Brain microvascular endothelial cell (primary cell): ENCODE data around the gene MYOCD.

Experiments used
- DNase-seq: peaks from one replicate; pipeline ENCODE4 v3.0.0-alpha.2; 2020
- H3K27ac ChIP-seq: fragments of 250-450 bp; sonication (Bioruptor Pico); 2 replicates; pipeline ENCODE4 v1.5.1; 2020; ENCODE audit warnings: mild to moderate bottlenecking, moderate library complexity
- H3K27me3 ChIP-seq: fragments of 250-450 bp; sonication (Bioruptor Pico); replicated peaks from 2 replicates; pipeline ENCODE4 v1.5.1; 2020; ENCODE audit warnings: mild to moderate bottlenecking
- H3K36me3 ChIP-seq: fragments of 250-450 bp; sonication (Bioruptor Pico); replicated peaks from 2 replicates; pipeline ENCODE4 v1.5.1; 2020; ENCODE audit warnings: mild to moderate bottlenecking
- H3K4me3 ChIP-seq: 2 replicates; pipeline ENCODE4 v1.5.1; 2011; ENCODE audit warnings: low read depth, mild to moderate bottlenecking, control low read depth, low read length, moderate library complexity
- in situ Hi-C: cut with HindIII; loops from 2 replicates; pipeline ENCODE4 v1.10.0; 2017; ENCODE audit warnings: low sequenced_read_pairs, low pct_ligation_motif_present
- TF ChIP-seq, protein P1 (sequence below): IDR thresholded peaks from 2 replicates; pipeline ENCODE4 v1.5.1; 2011; ENCODE audit warnings: low read depth, mild to moderate bottlenecking, moderate library complexity, low read length, control low read depth, inconsistent platforms; ENCODE audit errors: missing control alignments

Gene MYOCD

DNA sequence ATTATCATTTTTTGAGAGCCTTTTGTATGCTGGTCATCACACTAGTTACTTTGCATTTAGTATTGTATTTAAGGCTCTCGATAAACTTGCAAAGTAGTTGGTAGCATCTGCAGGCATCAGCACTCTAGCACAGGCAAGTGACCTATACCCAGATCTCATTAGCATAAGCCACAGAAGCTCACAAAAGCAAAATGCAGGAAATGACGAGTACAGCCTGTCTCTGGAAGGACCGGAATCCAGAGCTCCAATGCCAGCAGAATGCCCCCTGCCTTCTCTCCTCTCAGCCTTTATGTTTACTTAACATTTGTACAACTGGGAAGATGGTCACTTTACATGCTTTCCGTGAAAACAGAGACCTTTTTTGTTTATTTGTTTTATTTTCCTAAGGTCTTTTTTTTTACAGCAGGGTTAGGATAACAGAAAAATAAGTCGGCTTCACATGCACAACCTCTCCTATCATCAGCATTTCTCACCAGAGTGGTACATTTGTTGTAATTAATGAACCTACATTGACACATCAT is 45.4 kb upstream of the MYOCD start:
- Histone ChIP-seq H3K27ac (peak overlapping the region; percentile 83), H3K4me3 (no peak overlapping the region), H3K36me3 (no peaks in the 10 kb centered on the region), H3K27me3 (no peaks in the 10 kb centered on the region)
- TF ChIP-seq, protein P1, sequence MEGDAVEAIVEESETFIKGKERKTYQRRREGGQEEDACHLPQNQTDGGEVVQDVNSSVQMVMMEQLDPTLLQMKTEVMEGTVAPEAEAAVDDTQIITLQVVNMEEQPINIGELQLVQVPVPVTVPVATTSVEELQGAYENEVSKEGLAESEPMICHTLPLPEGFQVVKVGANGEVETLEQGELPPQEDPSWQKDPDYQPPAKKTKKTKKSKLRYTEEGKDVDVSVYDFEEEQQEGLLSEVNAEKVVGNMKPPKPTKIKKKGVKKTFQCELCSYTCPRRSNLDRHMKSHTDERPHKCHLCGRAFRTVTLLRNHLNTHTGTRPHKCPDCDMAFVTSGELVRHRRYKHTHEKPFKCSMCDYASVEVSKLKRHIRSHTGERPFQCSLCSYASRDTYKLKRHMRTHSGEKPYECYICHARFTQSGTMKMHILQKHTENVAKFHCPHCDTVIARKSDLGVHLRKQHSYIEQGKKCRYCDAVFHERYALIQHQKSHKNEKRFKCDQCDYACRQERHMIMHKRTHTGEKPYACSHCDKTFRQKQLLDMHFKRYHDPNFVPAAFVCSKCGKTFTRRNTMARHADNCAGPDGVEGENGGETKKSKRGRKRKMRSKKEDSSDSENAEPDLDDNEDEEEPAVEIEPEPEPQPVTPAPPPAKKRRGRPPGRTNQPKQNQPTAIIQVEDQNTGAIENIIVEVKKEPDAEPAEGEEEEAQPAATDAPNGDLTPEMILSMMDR, result no peak
- in situ Hi-C loops, result no loop called here
- peak; percentile 89 for DNase-seq

GRCh38 chr17:12622726-12623125 is 43.0 kb upstream of the MYOCD start:
- in situ Hi-C loops, result no loop called here
- DNase-seq, result peak; percentile 36
- TF ChIP-seq, protein P1, result no peak

DNA sequence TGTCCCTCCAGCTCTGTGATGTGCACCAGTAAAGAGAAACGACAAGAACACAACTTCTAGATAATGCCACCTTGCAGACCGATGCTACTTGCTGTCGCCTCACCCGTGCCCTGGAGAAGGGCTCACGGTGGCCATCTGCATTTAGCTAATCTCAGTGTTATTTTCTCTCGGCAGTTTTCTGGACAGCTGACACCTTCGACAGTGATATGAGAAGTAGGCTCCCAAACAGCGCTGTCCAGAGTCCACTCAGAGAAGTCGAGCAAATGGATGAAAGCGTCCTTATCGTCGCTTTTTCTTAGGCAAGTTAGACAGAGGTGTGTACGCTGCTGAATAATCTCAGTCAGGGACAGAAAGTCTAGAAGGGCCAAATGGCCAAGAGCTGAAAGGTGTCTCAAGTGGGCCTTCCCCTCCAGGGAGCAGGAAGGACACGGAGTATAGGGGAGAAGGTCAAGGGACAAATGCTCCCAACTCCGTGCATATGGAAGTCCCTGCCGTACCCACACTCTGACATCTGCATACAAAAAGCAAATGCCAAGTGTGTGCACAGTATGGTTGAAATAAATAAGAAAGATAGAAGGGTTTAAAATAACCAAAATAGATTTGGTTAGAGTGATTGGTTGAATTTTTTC is 42.4 kb upstream of the MYOCD start:
- Histone ChIP-seq H3K27ac (peak overlapping the region; percentile 35), H3K4me3 (no peak overlapping the region), H3K36me3 (no peaks in the 10 kb centered on the region), H3K27me3 (no peaks in the 10 kb centered on the region)
- TF ChIP-seq, protein P1, result no peak
- in situ Hi-C loops, result no loop called here
- DNase-seq, result no peak

More at GRCh38 chr17:12622726-12623125, 43.0 kb upstream of the MYOCD start:
- Histone ChIP-seq H3K36me3 (no peaks in the 10 kb centered on the region), H3K4me3 (no peak overlapping the region), H3K27me3 (no peaks in the 10 kb centered on the region), H3K27ac (peak overlapping the region; percentile 35)

- H3K27ac ChIP-seq, result peak overlapping the region; percentile 31
- no peak for DNase-seq
- H3K27me3 ChIP-seq, result no peaks in the 10 kb centered on the region
- H3K36me3 ChIP-seq, result no peaks in the 10 kb centered on the region
- in situ Hi-C loops, result no loop called here
- TF ChIP-seq, protein P1, result no peak
- H3K4me3 ChIP-seq, result no peak overlapping the region
Measured at GRCh38 chr17:12624211-12624610, 41.5 kb upstream of the MYOCD start.

DNA sequence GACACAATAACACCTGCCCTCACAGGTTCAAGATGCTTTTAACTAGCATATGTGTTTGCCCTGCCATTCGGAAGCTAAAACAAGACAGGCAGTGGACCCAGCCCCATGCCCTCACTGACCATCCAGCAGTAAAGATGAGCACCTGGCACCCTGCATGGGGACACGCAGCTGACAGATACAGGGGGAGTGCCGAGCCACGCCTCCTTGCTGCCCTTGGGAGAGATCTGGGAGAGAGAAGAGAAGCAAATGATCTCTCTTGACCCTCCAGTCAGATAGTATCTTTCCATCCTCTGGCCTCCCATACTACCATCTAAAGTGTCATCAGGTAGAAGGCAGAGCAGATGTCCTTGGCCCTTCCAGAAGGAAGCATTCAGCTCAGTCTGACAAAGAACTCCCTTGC is 40.6 kb upstream of the MYOCD start:
- in situ Hi-C loops, result no loop called here
- Histone ChIP-seq H3K36me3 (no peaks in the 10 kb centered on the region), H3K27me3 (no peaks in the 10 kb centered on the region), H3K4me3 (no peak overlapping the region), H3K27ac (no peak overlapping the region)
- no peak for DNase-seq
- TF ChIP-seq, protein P1, result no peak
